ENCODE results near the gene ANKRD24.
"Not testable (repeated sequence)": the region's sequence is repeated elsewhere in the genome, so short reads cannot be mapped to it uniquely, and the experiment has no call there.

Gene ANKRD24

DNA sequence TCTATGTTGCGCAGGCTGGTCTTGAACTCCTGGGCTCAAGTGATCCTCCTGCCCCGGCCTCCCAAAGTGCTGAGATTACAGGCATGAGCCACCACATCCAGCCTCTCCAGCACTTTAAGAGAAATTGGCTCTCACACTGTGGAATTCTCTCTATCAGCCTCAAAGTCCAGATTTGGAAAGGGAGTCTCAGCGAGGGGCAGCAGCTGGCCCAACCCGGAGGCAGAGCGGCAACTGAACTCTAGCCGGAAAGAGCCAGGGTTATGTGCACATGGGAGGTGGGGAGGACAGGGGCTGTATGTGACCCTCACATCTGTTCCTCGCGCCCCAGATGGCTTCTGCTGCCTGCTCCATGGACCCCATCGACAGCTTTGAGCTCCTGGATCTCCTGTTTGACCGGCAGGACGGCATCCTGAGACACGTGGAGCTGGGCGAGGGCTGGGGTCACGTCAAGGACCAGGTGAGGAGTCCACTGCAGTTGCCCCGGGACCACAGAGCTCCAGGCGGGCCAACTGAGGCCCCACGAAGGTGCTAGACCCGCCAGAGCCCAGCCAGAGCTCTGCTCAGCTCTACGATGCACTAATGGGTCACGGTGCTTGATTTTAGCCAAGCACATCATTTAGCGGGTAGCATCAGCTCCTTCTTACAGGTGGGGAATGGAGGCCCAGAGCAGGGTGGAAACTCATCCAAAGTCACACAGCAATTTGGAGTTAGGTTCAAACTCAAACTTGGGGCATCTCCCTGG, 27.7 kb upstream of the ANKRD24 start:
- no peak for TF ChIP-seq CTCF (conservative IDR thresholded peaks at IDR 0.05; ENCODE audit: low read depth)
- ChIA-PET CTCF (interaction anchor here (1.0 to 1.4 kb wide), 2 partner anchors 15 to 137 kb away, joined by 5 to 9 read pairs; no protein-coding TSS in a partner anchor), POLR2A (ENCODE audit: low non-redundant PET) (no interaction called here)
- no peak overlapping the region for H3K27ac ChIP-seq
- DNase-seq (ENCODE audit: low spot score) = no peak

DNA sequence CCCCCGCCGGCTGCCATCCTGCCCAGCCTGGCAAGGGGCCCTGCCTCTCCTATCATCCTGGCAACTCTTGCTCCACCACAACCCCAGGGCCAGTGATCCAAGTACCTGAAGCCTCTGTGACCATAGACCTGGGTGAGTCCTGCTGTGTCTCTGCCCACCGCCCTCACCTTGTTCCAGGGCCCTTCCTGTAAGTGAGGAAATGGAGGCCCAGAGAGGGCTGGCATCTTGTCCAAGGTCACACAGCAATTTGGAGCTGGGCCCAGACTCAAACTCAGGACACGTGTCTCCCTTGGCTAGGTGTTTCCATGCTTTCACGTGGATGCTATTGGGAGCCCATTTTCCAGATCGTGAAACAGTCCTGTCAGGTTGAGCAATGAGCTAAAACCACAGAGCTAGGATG, 25.3 kb upstream of the ANKRD24 start:
- no peak for DNase-seq (ENCODE audit: low spot score)
- no peak for TF ChIP-seq CTCF (conservative IDR thresholded peaks at IDR 0.05; ENCODE audit: low read depth)
- ChIA-PET POLR2A (ENCODE audit: low non-redundant PET) (no interaction called here), CTCF (interaction anchor here (0.6 kb wide), 1 partner anchor 32 kb away, joined by 3 read pairs; no protein-coding TSS in a partner anchor)
- H3K27ac ChIP-seq = no peak overlapping the region

DNA sequence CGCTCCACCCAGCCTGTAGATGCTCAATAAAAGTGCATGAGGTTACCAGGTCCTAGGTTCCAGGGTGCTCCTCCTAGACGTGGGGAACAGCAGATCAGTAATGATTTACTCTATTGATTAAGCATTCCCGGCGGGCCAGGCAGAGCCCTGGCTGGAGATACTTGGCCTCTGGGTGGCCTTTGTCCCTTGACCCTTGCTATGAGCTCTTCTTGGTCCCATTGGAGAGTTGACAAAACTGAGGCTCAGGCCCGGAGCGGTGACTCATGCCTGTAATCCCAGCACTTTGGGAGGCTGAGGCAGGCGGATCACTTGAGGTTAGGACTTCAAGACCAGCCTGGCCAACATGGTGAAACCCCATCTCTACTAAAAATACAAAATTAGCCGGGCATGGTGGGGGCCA, 24.5 kb upstream of the ANKRD24 start:
- POLR2A ChIA-PET (ENCODE audit: low non-redundant PET); H3K27ac ChIP-seq; DNase-seq (ENCODE audit: low spot score): not testable (repeated sequence)
- CTCF ChIA-PET = interaction anchor here (0.6 kb wide), 1 partner anchor 33 kb away, joined by 3 read pairs; no protein-coding TSS in a partner anchor

DNA sequence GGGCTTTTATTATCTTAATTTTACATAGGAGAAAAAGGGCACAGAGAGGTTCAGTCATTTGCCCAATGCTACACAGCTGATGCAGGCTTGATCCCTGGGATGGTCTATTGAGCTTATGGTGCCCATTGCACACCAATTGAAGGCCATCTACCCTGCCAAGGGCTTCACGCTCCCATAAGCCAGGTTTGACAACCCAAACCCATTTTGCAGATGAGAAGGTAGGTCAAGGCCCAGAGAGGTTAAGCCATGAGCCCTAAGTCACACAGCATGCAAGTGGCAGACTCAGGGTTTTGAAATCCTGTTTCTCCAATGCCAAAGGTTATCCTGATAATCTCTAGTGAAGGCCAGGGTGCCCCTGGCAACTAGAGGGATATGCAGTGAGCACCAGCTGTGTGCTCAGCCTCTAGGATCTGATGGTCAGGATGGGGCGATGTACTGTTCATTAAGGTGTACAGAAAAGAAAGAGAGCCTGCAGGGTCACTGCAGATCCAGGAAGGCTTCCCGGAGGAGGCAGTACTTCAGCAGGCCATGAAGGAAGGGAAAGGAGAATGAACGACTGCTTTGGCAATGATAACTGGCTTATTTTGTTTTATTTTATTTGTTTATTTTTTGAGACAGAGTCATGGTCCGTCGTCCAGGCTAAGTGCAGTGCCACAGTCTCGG, 20.9 kb upstream of the ANKRD24 start:
- H3K27ac ChIP-seq = no peak overlapping the region
- DNase-seq (ENCODE audit: low spot score) = no peak
- CTCF ChIA-PET = interaction anchor here (1.8 kb wide), 1 partner anchor 21 kb away, joined by 6 read pairs; no protein-coding TSS in a partner anchor
- POLR2A ChIA-PET (ENCODE audit: low non-redundant PET) = no interaction called here
- TF ChIP-seq CTCF (conservative IDR thresholded peaks at IDR 0.05; ENCODE audit: low read depth) = no peak

GRCh38 chr19:4164262-4164661, 18.2 kb upstream of the ANKRD24 start:
- POLR2A ChIA-PET (ENCODE audit: low non-redundant PET) = interaction anchor here (0.6 kb wide), 1 partner anchor 11 kb away, joined by 3 read pairs; the partner anchor contains the start of gene CREB3L3
- no peak overlapping the region for H3K27ac ChIP-seq
- DNase-seq (ENCODE audit: low spot score) = no peak
- TF ChIP-seq CTCF (conservative IDR thresholded peaks at IDR 0.05; ENCODE audit: low read depth) = no peak
- CTCF ChIA-PET = interaction anchor here (0.6 to 1.4 kb wide), 3 partner anchors 24 to 139 kb away, joined by 3 to 6 read pairs (median 3); no protein-coding TSS in a partner anchor

DNA sequence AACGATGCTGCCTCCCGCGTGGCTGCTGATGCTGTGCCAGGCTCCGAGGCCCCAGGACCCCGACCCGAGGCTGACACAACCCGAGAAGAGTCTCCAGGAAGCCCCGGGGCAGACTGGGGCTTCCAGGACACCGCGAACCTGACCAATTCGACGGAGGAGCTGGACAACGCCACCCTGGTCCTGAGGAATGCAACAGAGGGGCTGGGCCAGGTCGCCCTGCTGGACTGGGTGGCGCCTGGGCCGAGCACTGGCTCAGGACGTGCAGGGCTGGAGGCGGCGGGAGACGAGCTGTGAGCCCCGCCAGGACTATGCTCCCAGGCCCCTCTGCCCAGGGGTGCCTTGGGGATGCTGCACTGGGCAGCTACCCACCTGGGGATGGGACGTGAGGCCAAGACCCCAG, 10.8 kb upstream of the ANKRD24 start:
- no peak for TF ChIP-seq CTCF (conservative IDR thresholded peaks at IDR 0.05; ENCODE audit: low read depth)
- POLR2A ChIA-PET (ENCODE audit: low non-redundant PET) = no interaction called here
- CTCF ChIA-PET = no interaction called here

More for the DNA sequence above, 10.8 kb upstream of the ANKRD24 start:
- no peak for DNase-seq (ENCODE audit: low spot score)
- H3K27ac ChIP-seq = no peak overlapping the region

Measured in RWPE1 (cell line).